IPS DF 4.7 (cell line): ENCODE data around the gene HSPA14.
"Not testable (repeated sequence)": the region's sequence is repeated elsewhere in the genome, so short reads cannot be mapped to it uniquely, and the experiment has no call there.

Experiments used
- DNase-seq: peaks from one replicate; pipeline ENCODE4 v3.0.0-alpha.2; 2013; ENCODE audit warnings: low spot score; ENCODE audit errors: extremely low read depth

HSPA14 gene

GRCh38 chr10:14837003-14837756 is 926 bp upstream of the HSPA14 start:
- DNase-seq = no peak

GRCh38 chr10:14838582-14839304 is 637 bp downstream of the HSPA14 start:
- DNase-seq = no peak

- no peak for DNase-seq
Observed at GRCh38 chr10:14839305-14839695, 1.2 kb downstream of the HSPA14 start.

GRCh38 chr10:14840178-14840577 is 2.1 kb downstream of the HSPA14 start:
- no peak for DNase-seq

GRCh38 chr10:14843327-14843988 is 5.4 kb downstream of the HSPA14 start:
- no peak for DNase-seq

GRCh38 chr10:14844948-14845347 is 6.8 kb downstream of the HSPA14 start:
- no peak for DNase-seq

GRCh38 chr10:14852236-14852635 is 14.1 kb downstream of the HSPA14 start:
- DNase-seq = no peak

- no peak for DNase-seq
Observed at GRCh38 chr10:14855453-14855852, 17.3 kb downstream of the HSPA14 start.

GRCh38 chr10:14858338-14858960 is 20.3 kb downstream of the HSPA14 start:
- DNase-seq = no peak

- no peak for DNase-seq
Observed at GRCh38 chr10:14859043-14859442, 20.9 kb downstream of the HSPA14 start.

GRCh38 chr10:14859775-14860174 is 21.7 kb downstream of the HSPA14 start:
- no peak for DNase-seq

GRCh38 chr10:14860791-14861190 is 22.7 kb downstream of the HSPA14 start:
- no peak for DNase-seq

GRCh38 chr10:14864466-14864865 is 26.4 kb downstream of the HSPA14 start:
- not testable (repeated sequence) for DNase-seq

GRCh38 chr10:14864871-14865270 is 26.8 kb downstream of the HSPA14 start:
- DNase-seq = not testable (repeated sequence)

- DNase-seq = no peak
Observed at GRCh38 chr10:14873090-14873760, 35.1 kb downstream of the HSPA14 start.

- DNase-seq = no peak
Observed at GRCh38 chr10:14875941-14876340, 37.8 kb downstream of the HSPA14 start.

GRCh38 chr10:14876764-14877163 is 38.7 kb downstream of the HSPA14 start:
- DNase-seq = no peak

GRCh38 chr10:14878266-14879123 is 40.4 kb downstream of the HSPA14 start, which contains the start of gene SUV39H2:
Gene SUV39H2 (plus strand): TSS chr10:14878866. CDS start chr10:14878889, 23 bp downstream.
- DNase-seq = peak; percentile 30

- no peak for DNase-seq
Observed at GRCh38 chr10:14879124-14879927, 41.2 kb downstream of the HSPA14 start.

GRCh38 chr10:14879928-14880193 is 41.8 kb downstream of the HSPA14 start:
- no peak for DNase-seq
